Neural progenitor cell (in vitro differentiated cells): ENCODE measurements around the gene AUH.

ENCODE experiments used
- EZH2 ChIP-seq: fragments of 200-600 bp; sonication (generic); IDR thresholded peaks from 2 replicates; pipeline ENCODE4 v1.6.1; 2017; ENCODE audit warnings: antibody characterized with exemption, mild to moderate bottlenecking, moderate library complexity
- EZH2phosphoT487 ChIP-seq: fragments of 200-600 bp; sonication (generic); IDR thresholded peaks from 2 replicates; pipeline ENCODE4 v1.6.1; 2017; ENCODE audit warnings: antibody characterized with exemption
- TF ChIP-seq, protein P1 (sequence below): fragments of 200-600 bp; sonication (generic); IDR thresholded peaks from 2 replicates; pipeline ENCODE4 v1.5.1; 2017; ENCODE audit warnings: antibody characterized with exemption, mild to moderate bottlenecking

GRCh38 chr9:91331849-91332248 lies 29.9 kb downstream of the AUH start:
- TF ChIP-seq EZH2, result no peak
- TF ChIP-seq, protein P1, sequence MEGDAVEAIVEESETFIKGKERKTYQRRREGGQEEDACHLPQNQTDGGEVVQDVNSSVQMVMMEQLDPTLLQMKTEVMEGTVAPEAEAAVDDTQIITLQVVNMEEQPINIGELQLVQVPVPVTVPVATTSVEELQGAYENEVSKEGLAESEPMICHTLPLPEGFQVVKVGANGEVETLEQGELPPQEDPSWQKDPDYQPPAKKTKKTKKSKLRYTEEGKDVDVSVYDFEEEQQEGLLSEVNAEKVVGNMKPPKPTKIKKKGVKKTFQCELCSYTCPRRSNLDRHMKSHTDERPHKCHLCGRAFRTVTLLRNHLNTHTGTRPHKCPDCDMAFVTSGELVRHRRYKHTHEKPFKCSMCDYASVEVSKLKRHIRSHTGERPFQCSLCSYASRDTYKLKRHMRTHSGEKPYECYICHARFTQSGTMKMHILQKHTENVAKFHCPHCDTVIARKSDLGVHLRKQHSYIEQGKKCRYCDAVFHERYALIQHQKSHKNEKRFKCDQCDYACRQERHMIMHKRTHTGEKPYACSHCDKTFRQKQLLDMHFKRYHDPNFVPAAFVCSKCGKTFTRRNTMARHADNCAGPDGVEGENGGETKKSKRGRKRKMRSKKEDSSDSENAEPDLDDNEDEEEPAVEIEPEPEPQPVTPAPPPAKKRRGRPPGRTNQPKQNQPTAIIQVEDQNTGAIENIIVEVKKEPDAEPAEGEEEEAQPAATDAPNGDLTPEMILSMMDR, result no peak
- TF ChIP-seq EZH2phosphoT487, result no peak
